HUES64 (cell line): ENCODE results near the gene TGM1.

ENCODE experiments used
- H3K27ac ChIP-seq: 2 replicates; pipeline ENCODE4 v1.7.0; 2013; ENCODE audit warnings: low read depth, low read length, inconsistent platforms
- H3K27me3 ChIP-seq: 2 replicates; pipeline ENCODE4 v1.6.1; 2013; ENCODE audit warnings: mild to moderate bottlenecking, low read length; ENCODE audit not compliant: insufficient read depth
- H3K36me3 ChIP-seq: 2 replicates; pipeline ENCODE4 v1.6.1; 2013; ENCODE audit warnings: mild to moderate bottlenecking, low read length; ENCODE audit not compliant: insufficient read depth
- H3K4me1 ChIP-seq: 2 replicates; pipeline ENCODE4 v1.6.1; 2013; ENCODE audit warnings: mild to moderate bottlenecking, low read length, moderate library complexity; ENCODE audit not compliant: insufficient read depth
- H3K4me3 ChIP-seq: 2 replicates; pipeline ENCODE4 v1.5.1; 2013; ENCODE audit warnings: mild to moderate bottlenecking, low read length, moderate library complexity
- H3K9ac ChIP-seq: 2 replicates; pipeline ENCODE4 v1.6.1; 2013; ENCODE audit warnings: mild to moderate bottlenecking, low read depth, low read length
- H3K9me3 ChIP-seq: 2 replicates; pipeline ENCODE4 v1.6.1; 2013; ENCODE audit warnings: low read depth, low read length; ENCODE audit not compliant: insufficient read depth
- WGBS: fragments of 150-250, 120-280 bp; methylation state at CpG from one replicate; pipeline ENCODE4 v1.1.7; 2013; ENCODE audit warnings: missing lambda C conversion rate; 5-methylcytosine and 5-hydroxymethylcytosine counted together

Gene TGM1

GRCh38 chr14:24258548-24259265, 4.3 kb downstream of the TGM1 start:
- Histone ChIP-seq H3K4me1 (no peaks in the 10 kb centered on the region), H3K27ac (no peak overlapping the region), H3K36me3 (no peaks in the 10 kb centered on the region), H3K9me3 (no peaks in the 10 kb centered on the region), H3K4me3 (no peak overlapping the region), H3K27me3 (no peaks in the 10 kb centered on the region), H3K9ac (no peak overlapping the region)
- 92% methylated on average over 18 of the region's 18 CpGs for WGBS

- no peaks in the 10 kb centered on the region for H3K27me3 ChIP-seq
- 95% methylated on average over 9 of the region's 9 CpGs for WGBS
- no peak overlapping the region for H3K9ac ChIP-seq
- no peak overlapping the region for H3K4me3 ChIP-seq
- H3K4me1 ChIP-seq: no peaks in the 10 kb centered on the region
- H3K27ac ChIP-seq: no peak overlapping the region
- no peaks in the 10 kb centered on the region for H3K9me3 ChIP-seq
- H3K36me3 ChIP-seq: no peaks in the 10 kb centered on the region
These were observed 4.9 kb downstream of the TGM1 start for GRCh38 chr14:24258119-24258518.

- no peaks in the 10 kb centered on the region for H3K36me3 ChIP-seq
- H3K9ac ChIP-seq: no peak overlapping the region
These were observed 6.0 kb downstream of the TGM1 start for GRCh38 chr14:24256960-24257359.

GRCh38 chr14:24255931-24256711, 6.9 kb downstream of the TGM1 start:
- no peaks in the 10 kb centered on the region for H3K36me3 ChIP-seq
- no peak overlapping the region for H3K9ac ChIP-seq
- no peak overlapping the region for H3K27ac ChIP-seq
- H3K9me3 ChIP-seq: no peaks in the 10 kb centered on the region
- WGBS: 95% methylated on average over 12 of the region's 12 CpGs
- no peaks in the 10 kb centered on the region for H3K27me3 ChIP-seq
- no peaks in the 10 kb centered on the region for H3K4me1 ChIP-seq
- no peak overlapping the region for H3K4me3 ChIP-seq

More at GRCh38 chr14:24256960-24257359, 6.0 kb downstream of the TGM1 start:
- H3K9me3 ChIP-seq: no peaks in the 10 kb centered on the region
- no peaks in the 10 kb centered on the region for H3K4me1 ChIP-seq
- 89% methylated on average over 4 of the region's 4 CpGs for WGBS
- H3K27ac ChIP-seq: no peak overlapping the region
- no peak overlapping the region for H3K4me3 ChIP-seq
- H3K27me3 ChIP-seq: no peaks in the 10 kb centered on the region

GRCh38 chr14:24255438-24255837, 7.5 kb downstream of the TGM1 start:
- no peak overlapping the region for H3K9ac ChIP-seq

GRCh38 chr14:24254630-24255392, 8.2 kb downstream of the TGM1 start:
- 94% methylated on average over 19 of the region's 19 CpGs for WGBS

More at GRCh38 chr14:24255438-24255837, 7.5 kb downstream of the TGM1 start:
- Histone ChIP-seq H3K27me3 (no peaks in the 10 kb centered on the region), H3K4me1 (no peaks in the 10 kb centered on the region), H3K27ac (no peak overlapping the region), H3K9me3 (no peaks in the 10 kb centered on the region), H3K4me3 (no peak overlapping the region), H3K36me3 (no peaks in the 10 kb centered on the region)
- WGBS: 92% methylated on average over 6 of the region's 8 CpGs

GRCh38 chr14:24253936-24254335, 9.0 kb downstream of the TGM1 start:
- H3K4me3 ChIP-seq: no peak overlapping the region
- WGBS: 90% methylated on average over 7 of the region's 7 CpGs
- H3K36me3 ChIP-seq: no peaks in the 10 kb centered on the region
- no peak overlapping the region for H3K9ac ChIP-seq
- H3K27ac ChIP-seq: no peak overlapping the region
- no peaks in the 10 kb centered on the region for H3K27me3 ChIP-seq
- H3K9me3 ChIP-seq: no peaks in the 10 kb centered on the region
- H3K4me1 ChIP-seq: no peaks in the 10 kb centered on the region

More at GRCh38 chr14:24254630-24255392, 8.2 kb downstream of the TGM1 start:
- no peaks in the 10 kb centered on the region for H3K4me1 ChIP-seq
- H3K27me3 ChIP-seq: no peaks in the 10 kb centered on the region
- no peak overlapping the region for H3K4me3 ChIP-seq
- H3K9me3 ChIP-seq: no peaks in the 10 kb centered on the region
- no peaks in the 10 kb centered on the region for H3K36me3 ChIP-seq
- no peak overlapping the region for H3K9ac ChIP-seq
- no peak overlapping the region for H3K27ac ChIP-seq

- Histone ChIP-seq H3K4me1 (no peaks in the 10 kb centered on the region), H3K4me3 (no peak overlapping the region), H3K36me3 (no peaks in the 10 kb centered on the region), H3K9me3 (no peaks in the 10 kb centered on the region), H3K27ac (no peak overlapping the region), H3K27me3 (no peaks in the 10 kb centered on the region), H3K9ac (no peak overlapping the region)
- 92% methylated on average over 8 of the region's 11 CpGs for WGBS
These were observed 10.5 kb downstream of the TGM1 start for GRCh38 chr14:24252289-24253124.

GRCh38 chr14:24251880-24252288, 11.1 kb downstream of the TGM1 start:
- Histone ChIP-seq H3K27me3 (no peaks in the 10 kb centered on the region), H3K9ac (no peak overlapping the region), H3K4me1 (no peaks in the 10 kb centered on the region), H3K36me3 (no peaks in the 10 kb centered on the region), H3K27ac (no peak overlapping the region), H3K9me3 (no peaks in the 10 kb centered on the region), H3K4me3 (no peak overlapping the region)
- WGBS: 93% methylated on average over 1 of the region's 1 CpG

GRCh38 chr14:24250354-24250753, 12.6 kb downstream of the TGM1 start:
- no peaks in the 10 kb centered on the region for H3K4me1 ChIP-seq
- H3K36me3 ChIP-seq: no peaks in the 10 kb centered on the region
- 79% methylated on average over 4 of the region's 4 CpGs for WGBS
- no peak overlapping the region for H3K4me3 ChIP-seq
- no peaks in the 10 kb centered on the region for H3K9me3 ChIP-seq
- H3K27ac ChIP-seq: no peak overlapping the region
- H3K27me3 ChIP-seq: no peaks in the 10 kb centered on the region
- H3K9ac ChIP-seq: no peak overlapping the region
